Liver (tissue), 9 donors: Measurements from ENCODE around the gene PRKX. TPM values are rescaled to one million over a fixed set of nuclear protein-coding genes. Genes with fewer than 3 reads are reported as not detected.
"Not testable (repeated sequence)": the region's sequence is repeated elsewhere in the genome, so short reads cannot be mapped to it uniquely, and the experiment has no call there.

Source experiments
- DNase-seq: peaks from one replicate; pipeline ENCODE4 v3.0.0-alpha.2; 2017; ENCODE audit warnings: low spot score
- H3K27ac ChIP-seq, 2 donors: one replicate each; pipeline ENCODE4 v1.7.0; 2013; ENCODE audit warnings: inconsistent platforms in 2 of 2, low read length in 2 of 2, control low read depth in 1 of 2, low read depth in 1 of 2, mild to moderate bottlenecking in 1 of 2
- H3K27me3 ChIP-seq, 4 donors: one replicate each; pipeline versions ENCODE4 v1.6.1 to v1.7.0; 2013; ENCODE audit warnings: low read length in 3 of 4, inconsistent platforms in 1 of 4, mild to moderate bottlenecking in 1 of 4, moderate library complexity in 1 of 4; ENCODE audit not compliant: control insufficient read depth in 4 of 4, insufficient read depth in 4 of 4
- H3K36me3 ChIP-seq, 4 donors: one replicate each; pipeline versions ENCODE4 v1.6.1 to v1.7.0; 2013; ENCODE audit warnings: low read length in 3 of 4, mild to moderate bottlenecking in 3 of 4, low read depth in 1 of 4, moderate library complexity in 1 of 4; ENCODE audit not compliant: control insufficient read depth in 4 of 4, insufficient read depth in 3 of 4
- H3K4me1 ChIP-seq, 4 donors: one replicate each; pipeline versions ENCODE4 v1.6.1 to v1.7.0; 2013; ENCODE audit warnings: low read length in 3 of 4, mild to moderate bottlenecking in 3 of 4, moderate library complexity in 1 of 4; ENCODE audit not compliant: control insufficient read depth in 4 of 4, insufficient read depth in 4 of 4
- H3K4me3 ChIP-seq, 3 donors: one replicate each; pipeline versions ENCODE4 v1.6.1 to v1.7.0; 2013; ENCODE audit warnings: low read length in 3 of 3, control low read depth in 1 of 3, low read depth in 1 of 3, mild to moderate bottlenecking in 1 of 3
- H3K9ac ChIP-seq, 2 donors: one replicate each; pipeline ENCODE4 v1.7.0; 2013; ENCODE audit warnings: low read length in 2 of 2, mild to moderate bottlenecking in 2 of 2, moderate library complexity in 2 of 2, control low read depth in 1 of 2, low read depth in 1 of 2
- H3K9me3 ChIP-seq, 4 donors: one replicate each; pipeline versions ENCODE4 v1.6.1 to v1.7.0; 2013; ENCODE audit warnings: low read length in 3 of 4; ENCODE audit not compliant: control insufficient read depth in 4 of 4
- EGR1 ChIP-seq, 2 donors: IDR thresholded peaks; 2 replicates each; pipeline ENCODE4 v1.6.1; 2016 to 2018; ENCODE audit warnings: antibody characterized with exemption in 2 of 2, low read depth in 2 of 2
- FOXA1 ChIP-seq: IDR thresholded peaks from 2 replicates; pipeline ENCODE4 v1.6.1; 2016; ENCODE audit warnings: antibody characterized with exemption
- FOXA2 ChIP-seq: IDR thresholded peaks from 2 replicates; pipeline ENCODE4 v1.6.1; 2016; ENCODE audit warnings: antibody characterized with exemption
- GABPA ChIP-seq, 2 donors: IDR thresholded peaks in 1 of 2; conservative IDR thresholded peaks in 1 of 2; 2 replicates each; pipeline ENCODE4 v1.6.1; 2016; ENCODE audit warnings: antibody characterized with exemption in 2 of 2, mild to moderate bottlenecking in 1 of 2, moderate library complexity in 1 of 2
- HNF4A ChIP-seq, 2 donors: conservative IDR thresholded peaks; 2 replicates each; pipeline ENCODE4 v1.6.1; 2016; ENCODE audit warnings: antibody characterized with exemption in 2 of 2, mild to moderate bottlenecking in 2 of 2
- HNF4G ChIP-seq: IDR thresholded peaks from 2 replicates; pipeline ENCODE4 v1.6.1; 2016; ENCODE audit warnings: antibody characterized with exemption
- JUND ChIP-seq, 2 donors: IDR thresholded peaks; 2 replicates each; pipeline ENCODE4 v1.6.1; 2016; ENCODE audit warnings: antibody characterized with exemption in 2 of 2
- NR2F2 ChIP-seq: IDR thresholded peaks from 2 replicates; pipeline ENCODE4 v1.6.1; 2016; ENCODE audit warnings: antibody characterized with exemption
- RAD21 ChIP-seq, 2 donors: IDR thresholded peaks; 2 replicates each; pipeline ENCODE4 v1.6.1; 2016; ENCODE audit warnings: antibody characterized with exemption in 2 of 2, mild to moderate bottlenecking in 2 of 2
- RXRA ChIP-seq, 2 donors: IDR thresholded peaks; 2 replicates each; pipeline ENCODE4 v1.6.1; 2017 to 2018; ENCODE audit warnings: antibody characterized with exemption in 2 of 2, mild to moderate bottlenecking in 1 of 2
- SP1 ChIP-seq: IDR thresholded peaks from 2 replicates; pipeline ENCODE4 v1.6.1; 2018; ENCODE audit warnings: antibody characterized with exemption, mild to moderate bottlenecking
- TAF1 ChIP-seq: conservative IDR thresholded peaks from 2 replicates; pipeline ENCODE4 v1.6.1; 2016; ENCODE audit warnings: antibody characterized with exemption, mild to moderate bottlenecking
- YY1 ChIP-seq: IDR thresholded peaks from 2 replicates; pipeline ENCODE4 v1.6.1; 2016; ENCODE audit warnings: antibody characterized with exemption, mild to moderate bottlenecking
- WGBS: extraction: QIAGEN DNeasy Blood & Tissue Kit; methylation state at CpG from one replicate; pipeline ENCODE4 v1.1.7; 2013; 5-methylcytosine and 5-hydroxymethylcytosine counted together
- polyA plus RNA-seq, 2 donors: library from polyadenylated mRNA; stranded (reverse) in 1 of 2; unstranded in 1 of 2; fragments of 200-250 nt in 1 of 2; fragments of >200 nt in 1 of 2; fragmentation: Nextera tagmentation in 1 of 2; extraction: Ambion mirVana in 1 of 2; gene quantifications; one replicate each; pipeline versions ENCODE4 v1.2.1 to v1.2.3, GENCODE V29; 2013 to 2015
- total RNA-seq, 2 donors: library from RNA; depleted of rRNA; stranded (reverse); fragments of >200 nt; gene quantifications; one replicate each; pipeline ENCODE4 v1.2.3, GENCODE V29; 2014
- TF ChIP-seq, protein P1 (sequence below): fragments of 150-350 bp; IDR thresholded peaks from 2 replicates; pipeline ENCODE4 v1.5.1; 2017; ENCODE audit warnings: improper control_type of control experiment, low read depth, low read length; ENCODE audit not compliant: missing input control
- TF ChIP-seq, protein P2 (sequence below): IDR thresholded peaks from 2 replicates; pipeline ENCODE4 v1.6.1; 2016; ENCODE audit warnings: antibody characterized with exemption
- TF ChIP-seq, protein P3 (sequence below): IDR thresholded peaks from 2 replicates; pipeline ENCODE4 v1.6.1; 2016; ENCODE audit warnings: antibody characterized with exemption
- TF ChIP-seq, protein P4 (sequence below): IDR thresholded peaks from 2 replicates; pipeline ENCODE4 v1.6.1; 2016; ENCODE audit warnings: antibody characterized with exemption, mild to moderate bottlenecking
- TF ChIP-seq, protein P5 (sequence below): IDR thresholded peaks from 2 replicates; pipeline ENCODE4 v1.6.1; 2016; ENCODE audit warnings: antibody characterized with exemption
- donor health status: healthy.
- donor health status: healthy.
- donor health status: healthy.
- donor health status: healthy.
- donor health status: healthy.

PRKX gene
- total and polyA plus RNA-seq, 4 donors = 0.63 to 4.0 (median 1.7) TPM

DNA sequence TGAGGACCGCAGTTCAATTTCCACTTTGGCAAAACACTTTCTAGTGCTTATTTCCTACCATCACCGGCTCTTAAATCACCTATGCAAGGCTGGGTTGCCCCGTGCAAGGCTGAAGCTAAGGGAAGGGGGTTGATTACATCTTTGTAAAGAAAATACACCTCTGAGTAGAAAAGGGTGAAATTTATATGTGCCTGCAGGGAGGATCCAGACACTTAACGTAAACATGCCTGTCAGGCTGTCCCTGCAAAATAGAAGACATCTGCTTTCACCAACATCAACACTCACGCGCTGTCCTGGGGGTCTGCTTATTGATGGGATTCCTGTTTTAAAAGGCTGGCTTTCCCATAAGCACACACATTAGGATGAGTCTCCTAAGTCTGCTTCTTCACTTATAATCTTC lies 92.0 kb downstream of the PRKX start (continued):
- TF ChIP-seq, protein P1, sequence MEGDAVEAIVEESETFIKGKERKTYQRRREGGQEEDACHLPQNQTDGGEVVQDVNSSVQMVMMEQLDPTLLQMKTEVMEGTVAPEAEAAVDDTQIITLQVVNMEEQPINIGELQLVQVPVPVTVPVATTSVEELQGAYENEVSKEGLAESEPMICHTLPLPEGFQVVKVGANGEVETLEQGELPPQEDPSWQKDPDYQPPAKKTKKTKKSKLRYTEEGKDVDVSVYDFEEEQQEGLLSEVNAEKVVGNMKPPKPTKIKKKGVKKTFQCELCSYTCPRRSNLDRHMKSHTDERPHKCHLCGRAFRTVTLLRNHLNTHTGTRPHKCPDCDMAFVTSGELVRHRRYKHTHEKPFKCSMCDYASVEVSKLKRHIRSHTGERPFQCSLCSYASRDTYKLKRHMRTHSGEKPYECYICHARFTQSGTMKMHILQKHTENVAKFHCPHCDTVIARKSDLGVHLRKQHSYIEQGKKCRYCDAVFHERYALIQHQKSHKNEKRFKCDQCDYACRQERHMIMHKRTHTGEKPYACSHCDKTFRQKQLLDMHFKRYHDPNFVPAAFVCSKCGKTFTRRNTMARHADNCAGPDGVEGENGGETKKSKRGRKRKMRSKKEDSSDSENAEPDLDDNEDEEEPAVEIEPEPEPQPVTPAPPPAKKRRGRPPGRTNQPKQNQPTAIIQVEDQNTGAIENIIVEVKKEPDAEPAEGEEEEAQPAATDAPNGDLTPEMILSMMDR = no peak
- TF ChIP-seq FOXA1 (no peak), YY1 (no peak), HNF4G (no peak), NR2F2 (no peak), TAF1 (no peak), EGR1 (IDR thresholded peaks at IDR 0.05; ENCODE audit: low read depth in 2 of 2) (no peak), JUND (IDR thresholded peaks at IDR 0.05) (no peak)
- TF ChIP-seq, protein P2, sequence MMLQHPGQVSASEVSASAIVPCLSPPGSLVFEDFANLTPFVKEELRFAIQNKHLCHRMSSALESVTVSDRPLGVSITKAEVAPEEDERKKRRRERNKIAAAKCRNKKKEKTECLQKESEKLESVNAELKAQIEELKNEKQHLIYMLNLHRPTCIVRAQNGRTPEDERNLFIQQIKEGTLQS = no peak
- TF ChIP-seq, protein P3, sequence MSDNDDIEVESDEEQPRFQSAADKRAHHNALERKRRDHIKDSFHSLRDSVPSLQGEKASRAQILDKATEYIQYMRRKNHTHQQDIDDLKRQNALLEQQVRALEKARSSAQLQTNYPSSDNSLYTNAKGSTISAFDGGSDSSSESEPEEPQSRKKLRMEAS = no peak

DNA sequence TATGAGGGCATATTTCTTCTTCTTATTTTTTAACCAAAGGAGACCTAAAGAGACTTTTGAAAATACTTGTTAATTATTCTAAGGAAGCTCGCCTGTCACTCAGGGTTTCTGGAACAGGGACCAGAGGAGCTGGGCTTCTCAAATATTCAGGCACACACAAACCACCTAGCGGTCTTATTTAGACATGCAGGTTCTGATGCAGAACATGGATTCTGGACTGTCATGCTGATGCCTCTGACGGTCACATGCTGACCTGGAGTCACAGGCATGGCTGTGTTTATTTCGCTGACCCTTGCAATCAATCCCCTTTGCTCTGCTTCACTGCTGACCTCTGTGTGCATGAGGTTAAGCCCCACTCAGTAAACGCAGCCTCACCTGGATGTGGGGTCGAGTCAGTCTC lies 101.7 kb downstream of the PRKX start:
- not testable (repeated sequence) for H3K4me3 ChIP-seq, H3K9me3 ChIP-seq, H3K9ac ChIP-seq, H3K27me3 ChIP-seq, H3K27ac ChIP-seq, DNase-seq, H3K4me1 ChIP-seq, H3K36me3 ChIP-seq
- 55% methylated on average over 6 of the region's 6 CpGs for WGBS

DNA sequence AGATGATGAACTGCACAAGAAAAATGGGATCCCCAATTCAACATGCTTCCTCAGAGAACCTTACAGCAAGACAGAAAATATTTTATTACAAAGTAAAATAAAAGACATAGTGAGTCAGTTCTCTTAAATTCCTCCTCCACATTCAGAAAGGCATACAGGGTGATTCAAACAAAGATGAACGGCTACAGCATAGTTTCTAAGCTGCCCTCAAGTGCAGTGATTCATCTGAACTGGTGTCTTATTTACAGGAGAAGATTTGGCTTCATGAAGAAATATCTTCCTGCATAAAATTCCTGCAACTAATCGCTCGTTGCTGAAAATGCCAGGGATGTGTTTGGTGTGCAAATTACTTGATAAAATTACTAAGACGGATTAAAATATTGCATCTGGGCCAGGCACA lies 103.6 kb downstream of the PRKX start:
- Histone ChIP-seq H3K9me3 (no peaks in the 10 kb centered on the region), H3K27ac (no peak overlapping the region), H3K9ac (no peak overlapping the region), H3K27me3 (no peaks in the 10 kb centered on the region), H3K36me3 (no peaks in the 10 kb centered on the region), H3K4me1 (no peaks in the 10 kb centered on the region), H3K4me3 (no peak overlapping the region)
- no peak for DNase-seq
- TF ChIP-seq RXRA (IDR thresholded peaks at IDR 0.05) (no peak), SP1 (no peak), HNF4A (conservative IDR thresholded peaks at IDR 0.05) (no peak), NR2F2 (no peak), FOXA2 (no peak), EGR1 (IDR thresholded peaks at IDR 0.05; ENCODE audit: low read depth in 2 of 2) (no peak), JUND (IDR thresholded peaks at IDR 0.05) (no peak), YY1 (no peak), HNF4G (no peak), GABPA (IDR thresholded peaks at IDR 0.05 in 1 of 2, conservative IDR thresholded peaks at IDR 0.05 in 1 of 2) (no peak), RAD21 (IDR thresholded peaks at IDR 0.05) (no peak), TAF1 (no peak)
- TF ChIP-seq, protein P4, sequence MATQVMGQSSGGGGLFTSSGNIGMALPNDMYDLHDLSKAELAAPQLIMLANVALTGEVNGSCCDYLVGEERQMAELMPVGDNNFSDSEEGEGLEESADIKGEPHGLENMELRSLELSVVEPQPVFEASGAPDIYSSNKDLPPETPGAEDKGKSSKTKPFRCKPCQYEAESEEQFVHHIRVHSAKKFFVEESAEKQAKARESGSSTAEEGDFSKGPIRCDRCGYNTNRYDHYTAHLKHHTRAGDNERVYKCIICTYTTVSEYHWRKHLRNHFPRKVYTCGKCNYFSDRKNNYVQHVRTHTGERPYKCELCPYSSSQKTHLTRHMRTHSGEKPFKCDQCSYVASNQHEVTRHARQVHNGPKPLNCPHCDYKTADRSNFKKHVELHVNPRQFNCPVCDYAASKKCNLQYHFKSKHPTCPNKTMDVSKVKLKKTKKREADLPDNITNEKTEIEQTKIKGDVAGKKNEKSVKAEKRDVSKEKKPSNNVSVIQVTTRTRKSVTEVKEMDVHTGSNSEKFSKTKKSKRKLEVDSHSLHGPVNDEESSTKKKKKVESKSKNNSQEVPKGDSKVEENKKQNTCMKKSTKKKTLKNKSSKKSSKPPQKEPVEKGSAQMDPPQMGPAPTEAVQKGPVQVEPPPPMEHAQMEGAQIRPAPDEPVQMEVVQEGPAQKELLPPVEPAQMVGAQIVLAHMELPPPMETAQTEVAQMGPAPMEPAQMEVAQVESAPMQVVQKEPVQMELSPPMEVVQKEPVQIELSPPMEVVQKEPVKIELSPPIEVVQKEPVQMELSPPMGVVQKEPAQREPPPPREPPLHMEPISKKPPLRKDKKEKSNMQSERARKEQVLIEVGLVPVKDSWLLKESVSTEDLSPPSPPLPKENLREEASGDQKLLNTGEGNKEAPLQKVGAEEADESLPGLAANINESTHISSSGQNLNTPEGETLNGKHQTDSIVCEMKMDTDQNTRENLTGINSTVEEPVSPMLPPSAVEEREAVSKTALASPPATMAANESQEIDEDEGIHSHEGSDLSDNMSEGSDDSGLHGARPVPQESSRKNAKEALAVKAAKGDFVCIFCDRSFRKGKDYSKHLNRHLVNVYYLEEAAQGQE = no peak
- TF ChIP-seq, protein P5, sequence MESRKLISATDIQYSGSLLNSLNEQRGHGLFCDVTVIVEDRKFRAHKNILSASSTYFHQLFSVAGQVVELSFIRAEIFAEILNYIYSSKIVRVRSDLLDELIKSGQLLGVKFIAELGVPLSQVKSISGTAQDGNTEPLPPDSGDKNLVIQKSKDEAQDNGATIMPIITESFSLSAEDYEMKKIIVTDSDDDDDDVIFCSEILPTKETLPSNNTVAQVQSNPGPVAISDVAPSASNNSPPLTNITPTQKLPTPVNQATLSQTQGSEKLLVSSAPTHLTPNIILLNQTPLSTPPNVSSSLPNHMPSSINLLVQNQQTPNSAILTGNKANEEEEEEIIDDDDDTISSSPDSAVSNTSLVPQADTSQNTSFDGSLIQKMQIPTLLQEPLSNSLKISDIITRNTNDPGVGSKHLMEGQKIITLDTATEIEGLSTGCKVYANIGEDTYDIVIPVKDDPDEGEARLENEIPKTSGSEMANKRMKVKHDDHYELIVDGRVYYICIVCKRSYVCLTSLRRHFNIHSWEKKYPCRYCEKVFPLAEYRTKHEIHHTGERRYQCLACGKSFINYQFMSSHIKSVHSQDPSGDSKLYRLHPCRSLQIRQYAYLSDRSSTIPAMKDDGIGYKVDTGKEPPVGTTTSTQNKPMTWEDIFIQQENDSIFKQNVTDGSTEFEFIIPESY = no peak
- TF ChIP-seq, protein P3 = no peak
- 87% methylated on average over 4 of the region's 4 CpGs for WGBS
